ENCODE results near the gene UBA6.

DNA sequence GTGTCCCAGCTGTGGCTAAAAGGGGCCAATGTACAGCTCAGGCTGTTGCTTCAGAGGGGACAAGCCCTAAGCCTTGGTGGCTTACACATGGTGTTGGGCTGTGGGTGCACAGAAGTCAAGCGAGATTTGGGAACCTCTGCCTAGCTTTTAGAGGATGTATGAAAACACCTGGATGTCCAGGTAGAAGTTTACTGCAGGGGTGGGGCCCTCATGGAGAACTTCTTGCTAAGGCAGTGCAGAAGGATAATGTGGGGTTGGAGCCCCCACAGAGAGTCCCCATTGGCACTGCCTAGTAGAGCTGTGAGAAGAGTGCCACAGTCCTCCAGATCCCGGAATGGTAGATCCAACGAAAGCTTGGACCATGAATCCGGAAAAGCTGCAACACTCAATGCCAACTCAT lies 40.5 kb downstream of the UBA6 start:
- no peak for TF ChIP-seq CTCF (IDR thresholded peaks at IDR 0.05)
- TF ChIP-seq POLR2A (IDR thresholded peaks at IDR 0.05) = no peak
- TF ChIP-seq EP300 (IDR thresholded peaks at IDR 0.05) = no peak

All from ovary (tissue), 3 donors.